IMR-90 (cell line): ENCODE data around the gene KRT38. TPM values are rescaled to one million over a fixed set of nuclear protein-coding genes. Genes with fewer than 3 reads are reported as not detected.

Experiments
- ATAC-seq: fragments of 200-7000 bp; cut with Tn5 transposase; 2 replicates; pipeline ENCODE4 v1.9.1; 2020; ENCODE audit warnings: low read depth, mild to moderate bottlenecking, moderate library complexity
- BruUV-seq: library from RNA; stranded (reverse); fragments of 400-500 nt; replicated peaks from 2 replicates; lab custom pipeline; 2021; lab: Mats Ljungman, UMichigan
- CTCF ChIA-PET: fragments of 300-600 bp; formaldehyde crosslinking; extraction: SDS; loops from one replicate; lab custom pipeline; 2021; ENCODE audit warnings: antibody characterized with exemption; lab: Yijun Ruan, JAX
- POLR2A ChIA-PET: fragments of 300-600 bp; sonication (Branson Sonifier 250); formaldehyde crosslinking; loops from one replicate; lab custom pipeline; 2022; ENCODE audit warnings: antibody characterized with exemption; ENCODE audit not compliant: unreplicated experiment; lab: Charles Lee
- DNase-seq: peaks from one replicate; pipeline ENCODE4 v3.0.0; 2013
- H2AFZ ChIP-seq: replicated peaks from 2 replicates; pipeline ENCODE3; 2013; ENCODE audit warnings: low read length, mild to moderate bottlenecking; ENCODE audit not compliant: poor library complexity
- H2AK5ac ChIP-seq: 2 replicates; pipeline ENCODE4 v1.6.1; 2013; ENCODE audit warnings: low read depth, low read length, inconsistent platforms
- H2AK9ac ChIP-seq: replicated peaks from 2 replicates; pipeline ENCODE3; 2013; ENCODE audit warnings: mild to moderate bottlenecking, low read depth, low read length, moderate library complexity; ENCODE audit not compliant: poor library complexity
- H2BK120ac ChIP-seq: 2 replicates; pipeline ENCODE4 v1.6.1; 2013; ENCODE audit warnings: low read depth, low read length, inconsistent platforms
- H2BK15ac ChIP-seq: 3 replicates; pipeline ENCODE4 v1.6.1; 2013; ENCODE audit warnings: low read depth, low read length, inconsistent platforms
- H2BK20ac ChIP-seq: 2 replicates; pipeline ENCODE4 v1.6.1; 2013; ENCODE audit warnings: low read depth, mild to moderate bottlenecking, inconsistent platforms, low read length, moderate library complexity
- H2BK5ac ChIP-seq: 2 replicates; pipeline ENCODE4 v1.6.1; 2013; ENCODE audit warnings: mild to moderate bottlenecking, low read depth, low read length, inconsistent platforms; ENCODE audit not compliant: poor library complexity, severe bottlenecking
- H3K14ac ChIP-seq: replicated peaks from 2 replicates; pipeline ENCODE4 v1.6.1; 2013; ENCODE audit warnings: low read depth, low read length, inconsistent platforms
- H3K18ac ChIP-seq: 2 replicates; pipeline ENCODE4 v1.6.1; 2013; ENCODE audit warnings: low read depth, low read length, control low read depth
- H3K23ac ChIP-seq: 2 replicates; pipeline ENCODE4 v1.6.1; 2013; ENCODE audit warnings: low read depth, low read length, inconsistent platforms
- H3K27ac ChIP-seq: 2 replicates; pipeline ENCODE4 v1.5.1; 2013; ENCODE audit warnings: mild to moderate bottlenecking, control low read depth, low read length; ENCODE audit not compliant: insufficient read depth
- H3K27me3 ChIP-seq: 2 replicates; pipeline ENCODE4 v1.6.1; 2013; ENCODE audit warnings: low read length; ENCODE audit not compliant: control insufficient read depth, insufficient read depth
- H3K36me3 ChIP-seq: 2 replicates; pipeline ENCODE4 v1.6.1; 2013; ENCODE audit warnings: low read length, mixed read lengths; ENCODE audit not compliant: control insufficient read depth, insufficient read depth
- H3K4ac ChIP-seq: 2 replicates; pipeline ENCODE4 v1.6.1; 2013; ENCODE audit warnings: low read depth, low read length, inconsistent platforms
- H3K4me1 ChIP-seq: 2 replicates; pipeline ENCODE4 v1.6.1; 2013; ENCODE audit warnings: low read length, mixed read lengths; ENCODE audit not compliant: control insufficient read depth, insufficient read depth
- H3K4me2 ChIP-seq: 2 replicates; pipeline ENCODE4 v1.6.1; 2013; ENCODE audit warnings: low read depth, mild to moderate bottlenecking, control low read depth, low read length, moderate library complexity
- H3K4me3 ChIP-seq: 2 replicates; pipeline ENCODE4 v1.5.1; 2013; ENCODE audit warnings: low read depth, mild to moderate bottlenecking, control low read depth, low read length, moderate library complexity; ENCODE audit not compliant: insufficient read depth
- H3K56ac ChIP-seq: 2 replicates; pipeline ENCODE4 v1.6.1; 2013; ENCODE audit warnings: low read length, inconsistent platforms; ENCODE audit not compliant: insufficient read depth; ENCODE audit errors: extremely low read depth
- H3K79me1 ChIP-seq, 2 experiments: 2 replicates each; pipeline ENCODE4 v1.6.1; 2013; ENCODE audit warnings: low read length in 2 of 2, inconsistent platforms in 1 of 2, low read depth in 1 of 2
- H3K9ac ChIP-seq: 2 replicates; pipeline ENCODE4 v1.6.1; 2013; ENCODE audit warnings: low read depth, low read length, control low read depth
- H3K9me1 ChIP-seq: 2 replicates; pipeline ENCODE4 v1.6.1; 2013; ENCODE audit warnings: low read length, inconsistent platforms; ENCODE audit not compliant: insufficient read depth
- H3K9me3 ChIP-seq: 2 replicates; pipeline ENCODE4 v1.6.1; 2013; ENCODE audit warnings: low read length; ENCODE audit not compliant: control insufficient read depth, insufficient read depth
- H4K20me1 ChIP-seq: 2 replicates; pipeline ENCODE4 v1.6.1; 2013; ENCODE audit warnings: low read length, inconsistent platforms; ENCODE audit not compliant: insufficient read depth
- H4K5ac ChIP-seq: 2 replicates; pipeline ENCODE4 v1.6.1; 2013; ENCODE audit warnings: mild to moderate bottlenecking, low read depth, low read length, control low read depth
- H4K8ac ChIP-seq, 2 experiments: 2 replicates each; pipeline ENCODE4 v1.6.1; 2013; ENCODE audit warnings: low read depth in 2 of 2, low read length in 2 of 2, control low read depth in 1 of 2, inconsistent platforms in 1 of 2
- H4K91ac ChIP-seq: 2 replicates; pipeline ENCODE4 v1.6.1; 2013; ENCODE audit warnings: low read depth, low read length, inconsistent platforms; ENCODE audit not compliant: insufficient read depth
- CEBPB ChIP-seq: IDR thresholded peaks from 2 replicates; pipeline ENCODE4 v1.6.1; 2012; ENCODE audit warnings: low read depth, low read length, improper control_type of control experiment
- MAZ ChIP-seq: IDR thresholded peaks from 2 replicates; pipeline ENCODE4 v1.6.1; 2012; ENCODE audit warnings: low read depth, mild to moderate bottlenecking, low read length, improper control_type of control experiment, moderate library complexity, borderline replicate concordance
- NFE2L2 ChIP-seq: fragments of 150-350 bp; IDR thresholded peaks from 2 replicates; pipeline ENCODE4 v1.6.1; 2016; ENCODE audit warnings: low read depth, mild to moderate bottlenecking, low read length
- POLR2A ChIP-seq: IDR thresholded peaks from 2 replicates; pipeline ENCODE4 v1.6.1; 2012; ENCODE audit warnings: mild to moderate bottlenecking, low read depth, low read length
- RCOR1 ChIP-seq: IDR thresholded peaks from 2 replicates; pipeline ENCODE4 v1.6.1; 2012; ENCODE audit warnings: mild to moderate bottlenecking, low read length, improper control_type of control experiment; ENCODE audit not compliant: insufficient replicate concordance
- RFX5 ChIP-seq: IDR thresholded peaks from 2 replicates; pipeline ENCODE4 v1.8.0; 2012; ENCODE audit warnings: low read depth, mild to moderate bottlenecking, low read length, moderate library complexity
- SMC3 ChIP-seq: fragments of 150-350 bp; IDR thresholded peaks from 2 replicates; pipeline ENCODE4 v1.6.1; 2016; ENCODE audit warnings: low read depth, mild to moderate bottlenecking, antibody characterized with exemption, low read length, moderate library complexity
- USF2 ChIP-seq: fragments of 150-350 bp; IDR thresholded peaks from 2 replicates; pipeline ENCODE4 v1.6.1; 2017; ENCODE audit warnings: mild to moderate bottlenecking, antibody characterized with exemption, low read length, low read depth
- WGBS, 2 experiments: methylation state at CpG; one replicate each; pipeline versions ENCODE4 v1.1.5 to v1.1.7; 2013; ENCODE audit warnings: missing lambda C conversion rate in 2 of 2; ENCODE audit not compliant: insufficient read length in 1 of 2; ENCODE audit errors: extremely low coverage in 2 of 2; 5-methylcytosine and 5-hydroxymethylcytosine counted together
- dilution Hi-C: fragments of 300-500 bp; cut with HindIII; formaldehyde crosslinking; loops from one replicate; pipeline ENCODE4 v1.14.3; 2018; ENCODE audit warnings: low sequenced_read_pairs; ENCODE audit not compliant: unreplicated experiment
- in situ Hi-C: fragments of 300-500 bp; cut with MboI; formaldehyde crosslinking; loops from 3 replicates; pipeline ENCODE4 v1.14.3; 2019; ENCODE audit warnings: low sequenced_read_pairs, inconsistent platforms, mixed read lengths
- intact Hi-C: fragments of 100-400 bp; cut with micrococcal nuclease; formaldehyde crosslinking; loops from 2 replicates; pipeline ENCODE4 v1.10.0; 2022
- polyA plus RNA-seq, 3 experiments: library from polyadenylated mRNA; depleted of rRNA; stranded (reverse); fragments of >200 nt; gene quantifications; 2 replicates each; pipeline ENCODE4 v1.2.3, GENCODE V29; 2012; ENCODE audit warnings: low replicate concordance in 1 of 3
- total RNA-seq: library from RNA; depleted of rRNA; stranded (reverse); fragments of >200 nt; gene quantifications from 2 replicates; pipeline ENCODE4 v1.2.3, GENCODE V29; 2012
- TF ChIP-seq, protein P1 (sequence below): fragments of 150-350 bp; IDR thresholded peaks from 2 replicates; pipeline ENCODE4 v1.6.1; 2016; ENCODE audit warnings: low read depth, mild to moderate bottlenecking, low read length, moderate library complexity, borderline replicate concordance
- TF ChIP-seq, protein P2 (sequence below): conservative IDR thresholded peaks from 2 replicates; pipeline ENCODE4 v1.5.1; 2012; ENCODE audit warnings: mild to moderate bottlenecking, low read depth, low read length, improper control_type of control experiment

Gene KRT38
- total and polyA plus RNA-seq, 2 of the 4 experiments (the other 2 are of a cell fraction): 0.09 TPM; not detected in 1

GRCh38 chr17:41480136-41480535 lies 39.4 kb upstream of the KRT38 start:
- Histone ChIP-seq H2BK5ac (no peak overlapping the region), H3K79me1 (no peaks in the 10 kb centered on the region), H2AK9ac (no peak overlapping the region), H2AFZ (no peak overlapping the region), H2BK20ac (no peak overlapping the region), H3K27me3 (peaks cover 12% of the 10 kb centered on the region), H4K8ac (no peak overlapping the region), H2AK5ac (no peak overlapping the region), H3K4me1 (no peaks in the 10 kb centered on the region), H3K4ac (no peak overlapping the region), H2BK120ac (no peak overlapping the region), H3K18ac (no peak overlapping the region), H4K5ac (no peak overlapping the region), H3K14ac (no peak overlapping the region), H3K56ac (no peak overlapping the region), H4K20me1 (no peaks in the 10 kb centered on the region), H3K23ac (no peak overlapping the region), H3K9me1 (no peaks in the 10 kb centered on the region), H3K27ac (no peak overlapping the region), H3K4me3 (no peak overlapping the region), H3K9ac (no peak overlapping the region), H2BK15ac (no peak overlapping the region), H3K36me3 (no peaks in the 10 kb centered on the region), H4K91ac (no peak overlapping the region), H3K9me3 (no peaks in the 10 kb centered on the region), H3K4me2 (no peak overlapping the region)
- TF ChIP-seq POLR2A: no peak
- no peak for TF ChIP-seq RCOR1
- TF ChIP-seq NFE2L2: no peak
- no peak for TF ChIP-seq RFX5
- TF ChIP-seq USF2: no peak
- no peak for TF ChIP-seq SMC3
- TF ChIP-seq, protein P1, sequence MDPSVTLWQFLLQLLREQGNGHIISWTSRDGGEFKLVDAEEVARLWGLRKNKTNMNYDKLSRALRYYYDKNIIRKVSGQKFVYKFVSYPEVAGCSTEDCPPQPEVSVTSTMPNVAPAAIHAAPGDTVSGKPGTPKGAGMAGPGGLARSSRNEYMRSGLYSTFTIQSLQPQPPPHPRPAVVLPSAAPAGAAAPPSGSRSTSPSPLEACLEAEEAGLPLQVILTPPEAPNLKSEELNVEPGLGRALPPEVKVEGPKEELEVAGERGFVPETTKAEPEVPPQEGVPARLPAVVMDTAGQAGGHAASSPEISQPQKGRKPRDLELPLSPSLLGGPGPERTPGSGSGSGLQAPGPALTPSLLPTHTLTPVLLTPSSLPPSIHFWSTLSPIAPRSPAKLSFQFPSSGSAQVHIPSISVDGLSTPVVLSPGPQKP: no peak
- TF ChIP-seq, protein P2, sequence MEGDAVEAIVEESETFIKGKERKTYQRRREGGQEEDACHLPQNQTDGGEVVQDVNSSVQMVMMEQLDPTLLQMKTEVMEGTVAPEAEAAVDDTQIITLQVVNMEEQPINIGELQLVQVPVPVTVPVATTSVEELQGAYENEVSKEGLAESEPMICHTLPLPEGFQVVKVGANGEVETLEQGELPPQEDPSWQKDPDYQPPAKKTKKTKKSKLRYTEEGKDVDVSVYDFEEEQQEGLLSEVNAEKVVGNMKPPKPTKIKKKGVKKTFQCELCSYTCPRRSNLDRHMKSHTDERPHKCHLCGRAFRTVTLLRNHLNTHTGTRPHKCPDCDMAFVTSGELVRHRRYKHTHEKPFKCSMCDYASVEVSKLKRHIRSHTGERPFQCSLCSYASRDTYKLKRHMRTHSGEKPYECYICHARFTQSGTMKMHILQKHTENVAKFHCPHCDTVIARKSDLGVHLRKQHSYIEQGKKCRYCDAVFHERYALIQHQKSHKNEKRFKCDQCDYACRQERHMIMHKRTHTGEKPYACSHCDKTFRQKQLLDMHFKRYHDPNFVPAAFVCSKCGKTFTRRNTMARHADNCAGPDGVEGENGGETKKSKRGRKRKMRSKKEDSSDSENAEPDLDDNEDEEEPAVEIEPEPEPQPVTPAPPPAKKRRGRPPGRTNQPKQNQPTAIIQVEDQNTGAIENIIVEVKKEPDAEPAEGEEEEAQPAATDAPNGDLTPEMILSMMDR: no peak
- no peak for TF ChIP-seq CEBPB
- no peak for TF ChIP-seq MAZ
- ChIA-PET POLR2A (no interaction called here), CTCF (no interaction called here)
- no CpG with 5 or more reads among the region's 2 CpGs for WGBS, 2 experiments
- no TSS peak for BruUV-seq
- ATAC-seq: no peak
- in situ Hi-C loops: no loop called here
- no peak for DNase-seq
- intact Hi-C loops: no loop called here
- dilution Hi-C loops: no loop called here
